H1 (cell line): ENCODE measurements around the gene HDAC9. TPM values are rescaled to one million over a fixed set of nuclear protein-coding genes. Genes with fewer than 3 reads are reported as not detected.

Experiments
- CTCF ChIA-PET: fragments of 300-600 bp; sonication (Branson Sonifier 250); formaldehyde crosslinking; loops from one replicate; lab custom pipeline; 2021; ENCODE audit not compliant: partially characterized antibody; lab: Charles Lee
- POLR2A ChIA-PET: fragments of 300-600 bp; sonication (Branson Sonifier 250); formaldehyde crosslinking; loops from one replicate; lab custom pipeline; 2021; ENCODE audit warnings: inconsistent platforms; ENCODE audit not compliant: partially characterized antibody; lab: Charles Lee
- DNase-seq, 2 experiments: peaks; one replicate each; pipeline versions ENCODE4 v3.0.0 to v3.0.0-alpha.2; 2010 to 2022; ENCODE audit warnings: low spot score in 2 of 2, low read depth in 1 of 2, mixed read lengths in 1 of 2
- FAIRE-seq: peaks from 2 replicates; lab custom pipeline; 2011; peaks lifted over from hg19 to GRCh38; lab: Jason Lieb, UNC
- H2AFZ ChIP-seq: 2 replicates; pipeline ENCODE4 v1.8.1; 2012; ENCODE audit warnings: low read length, inconsistent platforms
- H2AK5ac ChIP-seq: 2 replicates; pipeline ENCODE4 v1.6.1; 2013; ENCODE audit warnings: low read depth, low read length
- H2BK120ac ChIP-seq: replicated peaks from 2 replicates; pipeline ENCODE3; 2013; ENCODE audit warnings: low read depth, low read length, inconsistent platforms
- H2BK12ac ChIP-seq: 2 replicates; pipeline ENCODE4 v1.6.1; 2013; ENCODE audit warnings: low read depth, low read length
- H2BK15ac ChIP-seq: 2 replicates; pipeline ENCODE4 v1.6.1; 2013; ENCODE audit warnings: low read length
- H2BK20ac ChIP-seq: 2 replicates; pipeline ENCODE4 v1.6.1; 2013; ENCODE audit warnings: low read length
- H2BK5ac ChIP-seq: 2 replicates; pipeline ENCODE4 v1.6.1; 2013; ENCODE audit warnings: low read depth, low read length
- H3K14ac ChIP-seq: 2 replicates; pipeline ENCODE4 v1.6.1; 2013; ENCODE audit warnings: inconsistent platforms; ENCODE audit not compliant: insufficient read length
- H3K18ac ChIP-seq: 2 replicates; pipeline ENCODE4 v1.6.1; 2013; ENCODE audit warnings: low read length; ENCODE audit errors: extremely low read depth
- H3K23ac ChIP-seq: 2 replicates; pipeline ENCODE4 v1.6.1; 2013; ENCODE audit warnings: inconsistent platforms; ENCODE audit not compliant: insufficient read length
- H3K23me2 ChIP-seq: 2 replicates; pipeline ENCODE4 v1.6.1; 2013; ENCODE audit warnings: low read depth, low read length
- H3K27ac ChIP-seq: 2 replicates; pipeline ENCODE4 v1.6.1; 2011; ENCODE audit warnings: low read depth, low read length, inconsistent platforms
- H3K27me3 ChIP-seq, 4 experiments: replicated peaks in 1 of 4; 1 replicate in 1 of 4; 2 replicates in 3 of 4; pipeline versions ENCODE4 v1.6.1 to v1.8.1; 2011 to 2013; ENCODE audit warnings: low read length in 3 of 4, mild to moderate bottlenecking in 3 of 4, inconsistent platforms in 2 of 4, mixed read lengths in 2 of 4, moderate library complexity in 1 of 4; ENCODE audit not compliant: control insufficient read depth in 3 of 4, insufficient read depth in 3 of 4; ENCODE audit errors: extremely low read depth in 1 of 4
- H3K36me3 ChIP-seq, 4 experiments: 2 replicates each; pipeline versions ENCODE4 v1.6.1 to v1.8.1; 2011 to 2013; ENCODE audit warnings: mild to moderate bottlenecking in 4 of 4, low read length in 3 of 4, moderate library complexity in 2 of 4, control low read depth in 1 of 4, inconsistent platforms in 1 of 4; ENCODE audit not compliant: insufficient read depth in 4 of 4, control insufficient read depth in 2 of 4
- H3K4ac ChIP-seq: replicated peaks from 2 replicates; pipeline ENCODE3; 2013; ENCODE audit warnings: low read length, low read depth, mixed read lengths, inconsistent platforms; ENCODE audit not compliant: insufficient read length
- H3K4me1 ChIP-seq, 4 experiments: replicated peaks in 1 of 4; 1 replicate in 1 of 4; 2 replicates in 3 of 4; pipeline versions ENCODE4 v1.6.1 to v1.8.1; 2011 to 2013; ENCODE audit warnings: low read length in 3 of 4, inconsistent platforms in 2 of 4, mixed read lengths in 1 of 4; ENCODE audit not compliant: insufficient read depth in 4 of 4, control insufficient read depth in 3 of 4
- H3K4me2 ChIP-seq, 2 experiments: 2 replicates each; pipeline versions ENCODE4 v1.6.1 to v1.8.1; 2011 to 2013; ENCODE audit warnings: low read depth in 2 of 2, low read length in 2 of 2, control low read depth in 1 of 2, inconsistent platforms in 1 of 2, mild to moderate bottlenecking in 1 of 2; ENCODE audit not compliant: insufficient read depth in 1 of 2
- H3K4me3 ChIP-seq, 4 experiments: fragments of 200-600, 300-600 bp in 1 of 4; sonication (generic), shearing (Covaris generic), sonication (Bioruptor Twin) in 1 of 4; 2 replicates each; pipeline versions ENCODE4 v1.5.1 to v1.8.1; 2011 to 2016; ENCODE audit warnings: low read length in 4 of 4, low read depth in 3 of 4, control low read depth in 2 of 4, inconsistent platforms in 2 of 4, mild to moderate bottlenecking in 2 of 4, mixed read lengths in 1 of 4, moderate library complexity in 1 of 4; ENCODE audit not compliant: insufficient read depth in 2 of 4; ENCODE audit errors: extremely low read depth in 1 of 4
- H3K56ac ChIP-seq: replicated peaks from 2 replicates; pipeline ENCODE3; 2013; ENCODE audit warnings: low read depth, mild to moderate bottlenecking, mixed read lengths, low read length, inconsistent platforms; ENCODE audit not compliant: insufficient read length
- H3K79me1 ChIP-seq: 2 replicates; pipeline ENCODE4 v1.6.1; 2013; ENCODE audit warnings: low read depth, low read length, control low read depth
- H3K79me2 ChIP-seq, 2 experiments: 2 replicates each; pipeline versions ENCODE4 v1.6.1 to v1.8.1; 2012 to 2013; ENCODE audit warnings: low read length in 2 of 2, mild to moderate bottlenecking in 2 of 2, inconsistent platforms in 1 of 2; ENCODE audit not compliant: insufficient read depth in 2 of 2, control insufficient read depth in 1 of 2
- H3K9ac ChIP-seq, 4 experiments: replicated peaks in 1 of 4; 1 replicate in 1 of 4; 2 replicates in 3 of 4; pipeline versions ENCODE4 v1.6.1 to v1.8.1; 2011 to 2013; ENCODE audit warnings: low read depth in 3 of 4, low read length in 3 of 4, control low read depth in 2 of 4, mild to moderate bottlenecking in 2 of 4, moderate library complexity in 2 of 4, inconsistent platforms in 1 of 4; ENCODE audit errors: extremely low read depth in 1 of 4
- H3K9me3 ChIP-seq, 2 experiments: 2 replicates each; pipeline versions ENCODE4 v1.6.1 to v1.8.1; 2012 to 2013; ENCODE audit warnings: mild to moderate bottlenecking in 2 of 2, moderate library complexity in 2 of 2, control low read depth in 1 of 2, inconsistent platforms in 1 of 2, low read depth in 1 of 2, low read length in 1 of 2, mixed read lengths in 1 of 2; ENCODE audit not compliant: insufficient read depth in 2 of 2
- H4K20me1 ChIP-seq, 2 experiments: replicated peaks in 1 of 2; 2 replicates each; pipeline versions ENCODE3 to v1.8.1; 2011 to 2013; ENCODE audit warnings: inconsistent platforms in 2 of 2, low read length in 2 of 2, mild to moderate bottlenecking in 1 of 2; ENCODE audit not compliant: insufficient read depth in 2 of 2, control insufficient read depth in 1 of 2
- H4K5ac ChIP-seq: 2 replicates; pipeline ENCODE4 v1.6.1; 2013; ENCODE audit warnings: low read length, low read depth, mixed read lengths, inconsistent platforms; ENCODE audit not compliant: insufficient read length
- H4K8ac ChIP-seq: 2 replicates; pipeline ENCODE4 v1.8.0; 2013; ENCODE audit warnings: mild to moderate bottlenecking, moderate library complexity, low read length, inconsistent platforms; ENCODE audit not compliant: insufficient read depth; ENCODE audit errors: extremely low read depth
- H4K91ac ChIP-seq: replicated peaks from 2 replicates; pipeline ENCODE3; 2013; ENCODE audit warnings: low read length, mixed read lengths, inconsistent platforms; ENCODE audit not compliant: insufficient read length
- CREB1 ChIP-seq: IDR thresholded peaks from 2 replicates; pipeline ENCODE4 v1.6.1; 2012; ENCODE audit warnings: inconsistent platforms
- FOSL1 ChIP-seq: IDR thresholded peaks from 2 replicates; pipeline ENCODE4 v1.6.1; 2011; ENCODE audit warnings: mild to moderate bottlenecking, low read depth, low read length, moderate library complexity; ENCODE audit not compliant: insufficient read depth
- KDM4A ChIP-seq: IDR thresholded peaks from one replicate; pipeline ENCODE4 v1.7.1; 2012; ENCODE audit warnings: low read depth, mild to moderate bottlenecking, moderate library complexity, low read length, inconsistent platforms; ENCODE audit not compliant: severe bottlenecking
- ZNF274 ChIP-seq: IDR thresholded peaks from 2 replicates; pipeline ENCODE4 v1.7.0; 2012; ENCODE audit warnings: low read length, borderline replicate concordance; ENCODE audit errors: extremely low read depth
- WGBS, 2 experiments: shearing (Covaris generic) in 1 of 2; methylation state at CpG; one replicate each; pipeline versions ENCODE4 v1.1.6 to v1.1.7; 2013 to 2015; ENCODE audit warnings: low lambda C conversion rate in 2 of 2, mixed read lengths in 2 of 2, inconsistent platforms in 1 of 2, low coverage in 1 of 2, missing lambda C conversion rate in 1 of 2; ENCODE audit not compliant: insufficient replicate concordance in 2 of 2, insufficient coverage in 1 of 2, insufficient read length in 1 of 2; ENCODE audit errors: extremely low coverage in 1 of 2, missing lambda C conversion rate in 1 of 2; 5-methylcytosine and 5-hydroxymethylcytosine counted together
- polyA plus RNA-seq, 7 experiments: library from polyadenylated mRNA; depleted of rRNA in 3 of 7; stranded (reverse) in 5 of 7; unstranded in 2 of 7; fragments of >200 nt in 5 of 7; fragments of 200-250 nt in 2 of 7; gene quantifications; 1 replicate in 5 of 7; 2 replicates in 1 of 7; 4 replicates in 1 of 7; pipeline versions ENCODE4 v1.2.1 to v1.2.3, GENCODE V29; 2011 to 2013; ENCODE audit warnings: missing spikeins in 2 of 7, mixed read lengths in 2 of 7
- total RNA-seq: library from RNA; stranded (reverse); fragmentation: NEBNext Ultra II Directional; extraction: Animal tissue kit (Norgen Biotek cat#: 25700); gene quantifications from 2 replicates; pipeline ENCODE4 v1.2.1, GENCODE V29; 2021

Gene HDAC9
- total and polyA plus RNA-seq, 2 of the 8 experiments (the other 6 are each of a cell fraction or from before 2014, with no cell fraction given) = 9.5 to 13.1 TPM

DNA sequence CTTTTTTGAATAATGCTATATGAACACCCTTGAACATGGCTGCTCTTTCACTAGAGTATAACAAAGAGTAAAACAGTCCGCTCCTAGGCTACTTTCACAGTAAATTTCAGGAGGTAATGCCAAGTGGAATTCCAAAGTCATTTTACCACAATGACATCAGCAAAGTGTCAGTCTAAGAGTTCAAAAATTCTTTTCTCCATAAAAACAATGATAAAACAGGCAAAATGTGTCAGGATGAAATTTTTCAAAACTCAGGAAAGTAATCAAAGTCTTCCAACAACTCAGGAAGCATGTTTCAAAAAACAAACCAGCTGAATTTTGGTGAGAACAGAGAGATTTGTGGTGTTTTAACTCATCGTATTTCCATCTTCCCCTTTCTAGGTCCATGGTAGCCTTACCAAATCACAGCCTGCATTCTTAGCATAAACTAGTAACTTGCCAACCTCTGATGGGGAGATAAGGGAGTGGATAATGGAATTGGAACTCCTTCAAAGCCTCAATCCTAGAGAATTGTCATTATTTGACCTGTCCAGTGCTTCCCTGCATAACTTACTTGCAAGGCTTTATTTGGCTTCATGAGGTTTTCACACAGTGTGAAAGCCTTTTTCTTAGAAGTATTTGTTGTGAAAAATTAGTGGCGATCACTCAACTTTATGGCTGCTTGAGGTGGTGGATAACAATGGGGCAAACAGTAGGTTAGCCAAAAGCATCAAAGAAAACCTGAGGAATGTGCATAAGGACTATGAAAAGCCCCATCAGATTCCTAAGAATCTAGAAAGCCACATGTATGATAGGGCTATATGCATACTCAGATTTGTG lies 302.7 kb downstream of the HDAC9 start:
- Histone ChIP-seq H2BK20ac (no peak overlapping the region), H4K91ac (no peak overlapping the region), H2BK12ac (no peak overlapping the region), H3K14ac (no peak overlapping the region), H2AK5ac (no peak overlapping the region), H2BK120ac (no peak overlapping the region), H3K4me3 (no peak overlapping the region), H3K4me1 (peaks cover 0 to 8% (median 0%) of the 10 kb centered on the region in 4 experiments; a peak in 3 of 7 replicates), H3K79me1 (no peaks in the 10 kb centered on the region), H3K27ac (no peak overlapping the region), H3K4ac (no peak overlapping the region), H2BK5ac (no peak overlapping the region), H2BK15ac (no peak overlapping the region), H2AFZ (no peak overlapping the region), H3K9ac (no peak overlapping the region), H3K23ac (no peak overlapping the region), H3K18ac (no peak overlapping the region), H4K8ac (no peak overlapping the region), H4K20me1 (no peaks in the 10 kb centered on the region), H3K56ac (no peak overlapping the region), H3K27me3 (no peaks in the 10 kb centered on the region), H4K5ac (no peak overlapping the region), H3K79me2 (no peaks in the 10 kb centered on the region), H3K23me2 (no peaks in the 10 kb centered on the region), H3K4me2 (no peak overlapping the region), H3K9me3 (no peaks in the 10 kb centered on the region), H3K36me3 (no peaks in the 10 kb centered on the region)
- 88% methylated on average over 3 of the region's 3 CpGs; no CpG with 5 or more reads in 1 of the 2 experiments for WGBS, 2 experiments
- POLR2A ChIA-PET = no interaction called here
- FAIRE-seq = no peak
- DNase-seq = no peak
- TF ChIP-seq ZNF274 (no peak), KDM4A (no peak), FOSL1 (no peak), CREB1 (no peak)
- CTCF ChIA-PET = interaction anchor here (0.6 to 1.4 kb wide), 2 partner anchors 15 to 75 kb away, joined by 3 read pairs; no protein-coding TSS in a partner anchor
